SK-N-SH treated with all-trans-retinoic acid at 6 μM for 48 hours (cell line): Measurements from ENCODE around the gene B3GALT6.

Source experiments
- ARNTL ChIP-seq: fragments of 450-650 bp; formaldehyde crosslinking; IDR thresholded peaks from 2 replicates; pipeline ENCODE4 v1.5.0; 2020; ENCODE audit warnings: low read depth, mild to moderate bottlenecking, moderate library complexity, borderline replicate concordance
- BACH2 ChIP-seq: fragments of 250-450 bp; sonication (Bioruptor Pico); IDR thresholded peaks from 2 replicates; pipeline ENCODE4 v1.9.0; 2021; ENCODE audit warnings: mild to moderate bottlenecking, borderline replicate concordance
- GLIS3 ChIP-seq: fragments of 250-450 bp; sonication (Bioruptor Pico); IDR thresholded peaks from 2 replicates; pipeline ENCODE4 v1.5.0; 2020; ENCODE audit warnings: mild to moderate bottlenecking, moderate library complexity
- ISL1 ChIP-seq: fragments of 250-450 bp; sonication (Bioruptor Pico); IDR thresholded peaks from 2 replicates; pipeline ENCODE4 v2.1.2; 2022; ENCODE audit warnings: mild to moderate bottlenecking, moderate library complexity
- POU6F1 ChIP-seq: fragments of 250-450 bp; sonication (Bioruptor Pico); IDR thresholded peaks from 2 replicates; pipeline ENCODE4 v1.8.0; 2021; ENCODE audit warnings: low read depth, mild to moderate bottlenecking, moderate library complexity, borderline replicate concordance
- RARB ChIP-seq: fragments of 250-450 bp; sonication (Bioruptor Pico); IDR thresholded peaks from 2 replicates; pipeline ENCODE4 v1.8.0; 2021; ENCODE audit warnings: mild to moderate bottlenecking, moderate library complexity
- SNAI2 ChIP-seq: fragments of 250-450 bp; sonication (Bioruptor Pico); IDR thresholded peaks from 2 replicates; pipeline ENCODE4 v1.5.0; 2020; ENCODE audit warnings: mild to moderate bottlenecking, moderate library complexity
- TCF4 ChIP-seq: fragments of 250-450 bp; sonication (Bioruptor Pico); IDR thresholded peaks from 2 replicates; pipeline ENCODE4 v1.8.0; 2021; ENCODE audit warnings: mild to moderate bottlenecking, moderate library complexity, borderline replicate concordance
- ZFP3 ChIP-seq: fragments of 250-450 bp; sonication (Bioruptor Pico); IDR thresholded peaks from 2 replicates; pipeline ENCODE4 v1.5.0; 2020; ENCODE audit warnings: mild to moderate bottlenecking, moderate library complexity

DNA sequence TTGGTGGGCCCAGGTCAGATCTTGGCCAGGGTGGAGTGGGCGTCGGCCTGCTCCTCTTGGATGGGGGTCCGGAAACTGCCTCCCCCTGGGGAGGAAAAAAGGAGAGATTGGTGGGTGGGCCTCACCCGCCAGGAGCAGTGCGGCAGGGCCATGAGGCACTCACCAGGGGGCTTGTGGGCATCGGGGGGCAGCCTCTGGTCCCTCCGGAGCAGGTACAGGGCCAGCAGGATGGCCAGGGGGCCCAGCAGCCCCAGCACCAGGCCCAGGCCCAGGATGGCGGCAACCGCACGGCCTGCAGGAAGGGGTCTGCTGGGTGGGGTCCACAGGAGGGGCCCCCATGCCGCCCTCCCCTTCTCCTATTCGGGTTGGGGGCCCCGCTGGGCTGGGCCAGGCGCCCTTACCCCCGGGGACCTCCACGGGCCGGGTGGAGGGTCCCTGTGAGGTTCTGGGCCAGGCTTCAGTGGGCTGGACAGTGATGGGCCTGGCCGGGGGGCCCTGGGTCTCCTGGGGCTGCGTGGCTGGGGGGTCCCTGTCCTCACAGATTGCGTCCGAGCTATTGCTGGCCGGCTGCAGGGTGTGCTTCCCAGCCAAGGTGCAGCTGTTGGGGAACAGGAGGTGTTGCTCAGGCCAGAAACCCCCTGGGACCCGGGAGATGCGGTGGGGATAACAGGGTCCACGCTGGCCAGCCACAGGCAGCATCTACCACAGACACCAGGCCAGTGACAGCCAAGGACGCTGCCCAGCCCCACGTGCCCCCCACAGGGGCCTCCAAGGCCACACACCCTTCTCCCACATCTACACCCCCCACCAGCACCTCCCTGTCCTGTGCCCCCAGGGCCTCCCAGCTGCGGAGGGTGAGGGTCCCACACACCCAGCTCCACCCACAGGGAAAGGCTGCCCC, 20.2 kb upstream of the B3GALT6 start:
- no peak for TF ChIP-seq RARB
- TF ChIP-seq ZFP3 (CRISPR knock-in tag), result no peak
- no peak for TF ChIP-seq SNAI2 (CRISPR knock-in tag)
- TF ChIP-seq ARNTL, result no peak
- no peak for TF ChIP-seq TCF4
- no peak for TF ChIP-seq BACH2 (CRISPR knock-in tag)
- no peak for TF ChIP-seq POU6F1 (CRISPR knock-in tag)
- TF ChIP-seq GLIS3 (CRISPR knock-in tag), result no peak
- no peak for TF ChIP-seq ISL1
